ENCODE data around the gene MCOLN2.

DNA sequence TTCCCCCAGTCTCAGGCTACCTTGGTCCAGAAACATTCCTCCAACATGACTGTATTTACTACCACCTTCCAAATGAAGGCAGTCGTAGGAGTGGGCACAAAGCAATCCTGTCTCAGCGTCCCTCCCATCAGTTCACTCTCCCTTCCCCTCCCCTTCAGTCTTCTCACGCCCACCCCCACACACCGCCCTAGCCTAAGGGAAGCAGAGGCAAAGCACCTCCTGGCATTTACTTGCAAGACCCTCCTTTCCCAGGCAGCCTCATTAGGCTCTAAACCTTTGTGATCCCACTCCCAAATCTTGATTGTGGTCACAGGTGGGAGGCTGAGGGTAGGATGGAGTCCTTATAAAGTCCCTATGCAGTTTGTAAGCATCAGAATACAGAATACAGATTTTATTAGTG, 80.0 kb downstream of the MCOLN2 start:
- TF ChIP-seq, protein P1, sequence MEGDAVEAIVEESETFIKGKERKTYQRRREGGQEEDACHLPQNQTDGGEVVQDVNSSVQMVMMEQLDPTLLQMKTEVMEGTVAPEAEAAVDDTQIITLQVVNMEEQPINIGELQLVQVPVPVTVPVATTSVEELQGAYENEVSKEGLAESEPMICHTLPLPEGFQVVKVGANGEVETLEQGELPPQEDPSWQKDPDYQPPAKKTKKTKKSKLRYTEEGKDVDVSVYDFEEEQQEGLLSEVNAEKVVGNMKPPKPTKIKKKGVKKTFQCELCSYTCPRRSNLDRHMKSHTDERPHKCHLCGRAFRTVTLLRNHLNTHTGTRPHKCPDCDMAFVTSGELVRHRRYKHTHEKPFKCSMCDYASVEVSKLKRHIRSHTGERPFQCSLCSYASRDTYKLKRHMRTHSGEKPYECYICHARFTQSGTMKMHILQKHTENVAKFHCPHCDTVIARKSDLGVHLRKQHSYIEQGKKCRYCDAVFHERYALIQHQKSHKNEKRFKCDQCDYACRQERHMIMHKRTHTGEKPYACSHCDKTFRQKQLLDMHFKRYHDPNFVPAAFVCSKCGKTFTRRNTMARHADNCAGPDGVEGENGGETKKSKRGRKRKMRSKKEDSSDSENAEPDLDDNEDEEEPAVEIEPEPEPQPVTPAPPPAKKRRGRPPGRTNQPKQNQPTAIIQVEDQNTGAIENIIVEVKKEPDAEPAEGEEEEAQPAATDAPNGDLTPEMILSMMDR (IDR thresholded peaks at IDR 0.05) = no peak
- no peak for TF ChIP-seq POLR2A (IDR thresholded peaks at IDR 0.05)
